HEK293T (cell line): ENCODE results near the gene RSPH4A.

Experiments
- ELF4 ChIP-seq: fragments of 450-650 bp; IDR thresholded peaks from 2 replicates; pipeline ENCODE4 v1.6.1; 2017; ENCODE audit warnings: antibody characterized with exemption
- FOXM1 ChIP-seq: fragments of 450-650 bp; IDR thresholded peaks from 2 replicates; pipeline ENCODE4 v1.6.1; 2017; ENCODE audit warnings: mild to moderate bottlenecking, borderline replicate concordance
- LEF1 ChIP-seq: fragments of 450-650 bp; IDR thresholded peaks from 2 replicates; pipeline ENCODE4 v1.6.1; 2017; ENCODE audit warnings: mild to moderate bottlenecking, borderline replicate concordance
- NFRKB ChIP-seq: fragments of 450-650 bp; IDR thresholded peaks from 2 replicates; pipeline ENCODE4 v1.6.1; 2016; ENCODE audit warnings: mild to moderate bottlenecking, moderate library complexity
- SP1 ChIP-seq: fragments of 450-650 bp; IDR thresholded peaks from 2 replicates; pipeline ENCODE4 v1.6.1; 2017
- TARDBP ChIP-seq: fragments of 450-650 bp; IDR thresholded peaks from 2 replicates; pipeline ENCODE4 v1.6.1; 2016
- ZNF384 ChIP-seq: fragments of 450-650 bp; IDR thresholded peaks from 2 replicates; pipeline ENCODE4 v1.6.1; 2016

DNA sequence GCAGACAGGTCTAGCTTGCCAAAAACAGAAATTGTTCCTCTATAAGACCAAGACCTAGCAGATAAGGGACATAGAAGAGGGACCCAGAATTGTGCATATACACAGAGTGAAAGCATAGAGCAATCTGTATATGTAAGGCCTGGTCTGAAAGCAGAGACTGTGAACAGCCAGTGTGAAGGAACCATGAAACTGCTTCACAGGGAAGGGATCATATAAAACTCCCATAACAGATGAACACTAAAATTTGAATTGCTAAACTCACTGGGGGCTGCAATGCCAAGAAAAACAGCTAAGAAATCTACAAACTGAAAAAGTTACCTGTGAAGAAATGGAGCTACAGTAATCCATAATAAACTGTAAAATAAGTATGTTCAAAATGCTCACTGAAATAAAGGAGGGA is 45.3 kb downstream of the RSPH4A start:
- no peak for TF ChIP-seq ZNF384
- TF ChIP-seq FOXM1 = no peak
- no peak for TF ChIP-seq NFRKB
- no peak for TF ChIP-seq TARDBP
- TF ChIP-seq LEF1 = no peak
- TF ChIP-seq SP1 = no peak
- TF ChIP-seq ELF4 = no peak
